Activated CD8-positive, alpha-beta T cell treated with anti-CD3 and anti-CD28 coated beads for 36 hours (primary cell): ENCODE data around the gene ANTXR1. TPM values are rescaled to one million over a fixed set of nuclear protein-coding genes. Genes with fewer than 3 reads are reported as not detected.

Source experiments
- ATAC-seq: fragments of 200-7000 bp; cut with Tn5 transposase; one replicate; pipeline ENCODE4 v1.10.0; 2021; ENCODE audit warnings: mild to moderate bottlenecking, moderate library complexity
- CTCF ChIA-PET: fragments of 350-600 bp; sonication (Branson Sonifier 250); formaldehyde crosslinking; loops from one replicate; lab custom pipeline; 2021; ENCODE audit warnings: antibody characterized with exemption; lab: Charles Lee
- POLR2A ChIA-PET: fragments of 350-600 bp; sonication (Branson Sonifier 250); formaldehyde crosslinking; loops from one replicate; lab custom pipeline; 2021; ENCODE audit warnings: antibody characterized with exemption; lab: Charles Lee
- DNase-seq: peaks from one replicate; pipeline ENCODE4 v3.0.0-alpha.2; 2020
- H3K27ac Mint-ChIP-seq: one replicate; pipeline ENCODE4 v1.8.0; 2021; ENCODE audit warnings: mild to moderate bottlenecking, mixed read lengths
- H3K27me3 Mint-ChIP-seq: one replicate; pipeline ENCODE4 v1.8.0; 2021; ENCODE audit warnings: mixed read lengths
- H3K36me3 Mint-ChIP-seq: one replicate; pipeline ENCODE4 v1.8.0; 2021; ENCODE audit warnings: low read depth, mixed read lengths
- H3K4me1 Mint-ChIP-seq: one replicate; pipeline ENCODE4 v1.8.0; 2021; ENCODE audit warnings: low read depth, mixed read lengths
- H3K4me3 Mint-ChIP-seq: one replicate; pipeline ENCODE4 v1.8.0; 2021; ENCODE audit warnings: mild to moderate bottlenecking, moderate library complexity, mixed read lengths
- H3K9me3 Mint-ChIP-seq: one replicate; pipeline ENCODE4 v1.8.0; 2021; ENCODE audit warnings: mixed read lengths
- intact Hi-C: fragments of 100-400 bp; cut with micrococcal nuclease; formaldehyde crosslinking; loops from one replicate; pipeline ENCODE4 v1.10.0; 2022
- total RNA-seq, 2 experiments: library from RNA; stranded (reverse); gene quantifications; one replicate each; pipeline ENCODE4 v1.2.3, GENCODE V29; 2021
- TF ChIP-seq, protein P1 (sequence below): fragments of 200-600 bp; IDR thresholded peaks from one replicate; pipeline ENCODE4 v1.8.0; 2022; ENCODE audit warnings: antibody characterized with exemption, mild to moderate bottlenecking

The ANTXR1 gene
- total RNA-seq, 2 experiments from 2014 or later, result 0.05 to 0.09 TPM

- Mint-ChIP-seq H3K27me3 (peaks cover 27% of the 10 kb centered on the region), H3K36me3 (no peaks in the 10 kb centered on the region), H3K9me3 (no peaks in the 10 kb centered on the region), H3K4me1 (no peaks in the 10 kb centered on the region), H3K27ac (no peak overlapping the region), H3K4me3 (no peak overlapping the region)
- ChIA-PET CTCF (interaction anchor here (0.6 to 2.3 kb wide), 2 partner anchors 88 to 275 kb away, joined by 3 to 7 read pairs; no protein-coding TSS in a partner anchor), POLR2A (no interaction called here)
- intact Hi-C loops, result no loop called here
- no peak for DNase-seq
- ATAC-seq, result no peak
- TF ChIP-seq, protein P1, sequence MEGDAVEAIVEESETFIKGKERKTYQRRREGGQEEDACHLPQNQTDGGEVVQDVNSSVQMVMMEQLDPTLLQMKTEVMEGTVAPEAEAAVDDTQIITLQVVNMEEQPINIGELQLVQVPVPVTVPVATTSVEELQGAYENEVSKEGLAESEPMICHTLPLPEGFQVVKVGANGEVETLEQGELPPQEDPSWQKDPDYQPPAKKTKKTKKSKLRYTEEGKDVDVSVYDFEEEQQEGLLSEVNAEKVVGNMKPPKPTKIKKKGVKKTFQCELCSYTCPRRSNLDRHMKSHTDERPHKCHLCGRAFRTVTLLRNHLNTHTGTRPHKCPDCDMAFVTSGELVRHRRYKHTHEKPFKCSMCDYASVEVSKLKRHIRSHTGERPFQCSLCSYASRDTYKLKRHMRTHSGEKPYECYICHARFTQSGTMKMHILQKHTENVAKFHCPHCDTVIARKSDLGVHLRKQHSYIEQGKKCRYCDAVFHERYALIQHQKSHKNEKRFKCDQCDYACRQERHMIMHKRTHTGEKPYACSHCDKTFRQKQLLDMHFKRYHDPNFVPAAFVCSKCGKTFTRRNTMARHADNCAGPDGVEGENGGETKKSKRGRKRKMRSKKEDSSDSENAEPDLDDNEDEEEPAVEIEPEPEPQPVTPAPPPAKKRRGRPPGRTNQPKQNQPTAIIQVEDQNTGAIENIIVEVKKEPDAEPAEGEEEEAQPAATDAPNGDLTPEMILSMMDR, result no peak
Measured at GRCh38 chr2:69030800-69031428, 17.9 kb downstream of the ANTXR1 start.

DNA sequence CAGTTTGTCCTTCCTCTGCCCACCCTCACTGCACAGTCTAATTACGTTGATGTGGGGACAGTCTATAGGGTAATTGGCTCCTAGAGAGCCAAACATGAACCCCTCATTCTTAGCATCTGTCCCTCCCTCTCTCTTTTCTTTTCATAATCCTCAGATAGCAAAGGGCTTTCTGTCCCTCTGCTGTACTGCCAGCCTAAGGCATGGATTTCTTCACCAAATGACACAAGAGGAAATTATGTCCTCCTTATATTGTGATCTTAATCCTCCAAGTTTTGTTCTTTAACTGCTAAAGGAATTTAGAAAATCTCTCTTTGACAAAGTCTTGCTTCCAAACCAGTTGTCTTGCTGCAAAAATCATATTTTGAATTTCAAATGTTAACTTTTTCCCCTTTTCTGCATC is 18.5 kb downstream of the ANTXR1 start:
- Mint-ChIP-seq H3K4me1 (no peaks in the 10 kb centered on the region), H3K9me3 (no peaks in the 10 kb centered on the region), H3K27me3 (peaks cover 26% of the 10 kb centered on the region), H3K36me3 (no peaks in the 10 kb centered on the region), H3K27ac (no peak overlapping the region), H3K4me3 (no peak overlapping the region)
- POLR2A ChIA-PET, result no interaction called here
- intact Hi-C loops, result no loop called here
- DNase-seq (no peak), ATAC-seq (no peak)
- TF ChIP-seq, protein P1, result no peak
- CTCF ChIA-PET, result interaction anchor here (2.3 kb wide), 1 partner anchor 275 kb away, joined by 7 read pairs; no protein-coding TSS in a partner anchor

DNA sequence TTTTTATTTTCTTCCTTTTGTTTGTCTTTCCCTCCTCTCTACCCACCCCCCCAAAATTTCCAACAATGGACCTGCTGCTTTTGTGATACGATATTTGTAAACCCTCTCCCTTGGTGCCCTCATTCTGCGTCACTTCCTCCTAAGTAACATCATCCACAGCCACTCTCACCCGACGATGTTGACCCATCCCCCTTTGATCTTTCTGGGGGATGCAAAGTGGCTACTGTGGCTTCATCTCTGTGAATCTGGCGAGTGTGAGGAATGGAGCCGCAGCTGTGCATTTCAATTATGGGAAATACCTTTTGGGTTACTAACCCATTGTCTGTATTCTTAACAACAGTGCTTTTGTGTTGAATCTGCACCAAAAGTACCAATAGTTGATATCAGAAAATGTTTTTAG is 19.4 kb downstream of the ANTXR1 start:
- Mint-ChIP-seq H3K27me3 (peaks cover 19% of the 10 kb centered on the region), H3K4me1 (no peaks in the 10 kb centered on the region), H3K9me3 (no peaks in the 10 kb centered on the region), H3K27ac (no peak overlapping the region), H3K4me3 (no peak overlapping the region), H3K36me3 (no peaks in the 10 kb centered on the region)
- TF ChIP-seq, protein P1, result no peak
- CTCF ChIA-PET, result interaction anchor here (2.3 kb wide), 1 partner anchor 274 kb away, joined by 7 read pairs; no protein-coding TSS in a partner anchor
- intact Hi-C loops, result no loop called here
- POLR2A ChIA-PET, result no interaction called here
- ATAC-seq, result no peak
- DNase-seq, result no peak

DNA sequence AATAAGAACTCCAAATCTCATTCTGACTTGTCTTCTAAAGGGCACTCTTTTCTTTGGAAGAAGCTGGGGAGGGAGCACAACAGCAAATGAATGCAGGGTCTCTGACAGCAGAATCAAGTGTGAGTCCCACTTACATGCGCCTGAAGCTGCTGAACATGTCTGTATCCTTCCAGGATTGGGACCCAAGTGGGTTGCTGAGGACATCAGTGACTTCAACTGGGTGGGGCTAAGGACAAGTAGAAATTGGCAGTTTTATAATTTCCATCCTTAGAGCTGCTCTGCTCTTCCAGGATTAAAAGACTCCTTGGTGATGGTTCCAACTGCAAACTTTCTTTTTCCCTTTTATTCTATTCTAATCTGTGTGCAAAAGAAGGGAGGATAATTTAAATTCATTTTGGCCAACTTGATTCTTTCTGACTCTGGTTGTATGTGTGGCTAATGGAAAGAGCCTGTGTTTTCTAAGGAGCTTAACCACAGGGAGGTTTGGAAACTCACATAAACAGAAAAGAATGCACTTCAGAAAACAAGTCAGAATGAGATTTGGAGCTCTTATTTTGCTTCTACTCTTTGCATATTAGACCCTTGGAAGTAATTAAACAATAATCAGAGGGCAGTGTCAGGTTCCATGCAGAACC is 20.6 kb downstream of the ANTXR1 start:
- DNase-seq, result no peak
- Mint-ChIP-seq H3K27ac (no peak overlapping the region), H3K4me3 (no peak overlapping the region), H3K4me1 (no peaks in the 10 kb centered on the region), H3K27me3 (peaks cover 21% of the 10 kb centered on the region), H3K36me3 (no peaks in the 10 kb centered on the region), H3K9me3 (no peaks in the 10 kb centered on the region)
- POLR2A ChIA-PET, result no interaction called here
- ATAC-seq, result no peak
- TF ChIP-seq, protein P1, result no peak
- CTCF ChIA-PET, result no interaction called here
- intact Hi-C loops, result no loop called here

- DNase-seq (no peak), ATAC-seq (no peak)
- H3K4me3 Mint-ChIP-seq, result no peak overlapping the region
- ChIA-PET CTCF (no interaction called here), POLR2A (no interaction called here)
- H3K36me3 Mint-ChIP-seq, result no peaks in the 10 kb centered on the region
- TF ChIP-seq, protein P1, result no peak
- intact Hi-C loops, result no loop called here
- H3K27me3 Mint-ChIP-seq, result peaks cover 19% of the 10 kb centered on the region
- no peaks in the 10 kb centered on the region for H3K4me1 Mint-ChIP-seq
- no peaks in the 10 kb centered on the region for H3K9me3 Mint-ChIP-seq
- H3K27ac Mint-ChIP-seq, result no peak overlapping the region
Measured at GRCh38 chr2:69034122-69034521, 21.1 kb downstream of the ANTXR1 start.
